ENCODE data around the gene DOCK8.

GRCh38 chr9:373759-374206 is 159.1 kb downstream of the DOCK8 start:
- TF ChIP-seq POLR2AphosphoS5 (IDR thresholded peaks at IDR 0.05) = no peak
- TF ChIP-seq POLR2A (IDR thresholded peaks at IDR 0.05) = no peak
